Measurements from ENCODE around the gene FLOT2.
"Not testable (repeated sequence)": the region's sequence is repeated elsewhere in the genome, so short reads cannot be mapped to it uniquely, and the experiment has no call there.

Gene FLOT2

GRCh38 chr17:28898527-28898955 is 1.0 kb upstream of the FLOT2 start:
- FAIRE-seq (no peak), DNase-seq (ENCODE audit: extremely low spot score, insufficient read length, low read depth) (no peak)

- DNase-seq (ENCODE audit: extremely low spot score, insufficient read length, low read depth): no peak
- FAIRE-seq: no peak
Measured at GRCh38 chr17:28897769-28898526, 415 bp upstream of the FLOT2 start.

- FAIRE-seq: no peak
- DNase-seq (ENCODE audit: extremely low spot score, insufficient read length, low read depth): no peak
Measured at GRCh38 chr17:28896491-28896883, 1.0 kb downstream of the FLOT2 start.

GRCh38 chr17:28895794-28896447 is 1.6 kb downstream of the FLOT2 start:
- no peak for FAIRE-seq
- no peak for DNase-seq (ENCODE audit: extremely low spot score, insufficient read length, low read depth)

GRCh38 chr17:28893248-28894183 is 4.0 kb downstream of the FLOT2 start:
- not testable (repeated sequence) for DNase-seq (ENCODE audit: extremely low spot score, insufficient read length, low read depth)
- peak; percentile 89 for FAIRE-seq

GRCh38 chr17:28892024-28892423 is 5.5 kb downstream of the FLOT2 start:
- DNase-seq (ENCODE audit: extremely low spot score, insufficient read length, low read depth) (peak; percentile 50), FAIRE-seq (peak; percentile 88)

GRCh38 chr17:28891201-28891600 is 6.3 kb downstream of the FLOT2 start:
- FAIRE-seq (no peak), DNase-seq (ENCODE audit: extremely low spot score, insufficient read length, low read depth) (no peak)

GRCh38 chr17:28889996-28890395 is 7.5 kb downstream of the FLOT2 start:
- FAIRE-seq: no peak

GRCh38 chr17:28888832-28889231 is 8.7 kb downstream of the FLOT2 start:
- DNase-seq (ENCODE audit: extremely low spot score, insufficient read length, low read depth) (no peak), FAIRE-seq (no peak)

More at GRCh38 chr17:28889996-28890395, 7.5 kb downstream of the FLOT2 start:
- DNase-seq (ENCODE audit: extremely low spot score, insufficient read length, low read depth): no peak

GRCh38 chr17:28887871-28888471 is 9.6 kb downstream of the FLOT2 start:
- DNase-seq (ENCODE audit: extremely low spot score, insufficient read length, low read depth) (no peak), FAIRE-seq (peak; percentile 60)

- DNase-seq (ENCODE audit: extremely low spot score, insufficient read length, low read depth): no peak
- no peak for FAIRE-seq
Measured at GRCh38 chr17:28885951-28886350, 11.6 kb downstream of the FLOT2 start.

- FAIRE-seq (no peak), DNase-seq (ENCODE audit: extremely low spot score, insufficient read length, low read depth) (no peak)
Measured at GRCh38 chr17:28885363-28885762, 12.2 kb downstream of the FLOT2 start.

- DNase-seq (ENCODE audit: extremely low spot score, insufficient read length, low read depth): no peak
- no peak for FAIRE-seq
Measured at GRCh38 chr17:28883967-28884702, 13.4 kb downstream of the FLOT2 start.

GRCh38 chr17:28882154-28882895 is 15.2 kb downstream of the FLOT2 start:
- FAIRE-seq: no peak

GRCh38 chr17:28881533-28882056 is 15.9 kb downstream of the FLOT2 start:
- no peak for DNase-seq (ENCODE audit: extremely low spot score, insufficient read length, low read depth)
- no peak for FAIRE-seq

More at GRCh38 chr17:28882154-28882895, 15.2 kb downstream of the FLOT2 start:
- no peak for DNase-seq (ENCODE audit: extremely low spot score, insufficient read length, low read depth)

- DNase-seq (ENCODE audit: extremely low spot score, insufficient read length, low read depth) (no peak), FAIRE-seq (no peak)
Measured at GRCh38 chr17:28880572-28880945, 17.0 kb downstream of the FLOT2 start.

GRCh38 chr17:28879886-28880571 is 17.5 kb downstream of the FLOT2 start:
- no peak for FAIRE-seq
- DNase-seq (ENCODE audit: extremely low spot score, insufficient read length, low read depth): no peak

- FAIRE-seq (peak; percentile 66), DNase-seq (ENCODE audit: extremely low spot score, insufficient read length, low read depth) (no peak)
Measured at GRCh38 chr17:28878981-28879380, 18.6 kb downstream of the FLOT2 start.

Measured in GM18507 (cell line).